ENCODE measurements around the gene VPS4A. TPM values are rescaled to one million over a fixed set of nuclear protein-coding genes. Genes with fewer than 3 reads are reported as not detected.
"Not testable (repeated sequence)": the region's sequence is repeated elsewhere in the genome, so short reads cannot be mapped to it uniquely, and the experiment has no call there.

Gene VPS4A
- total and polyA plus RNA-seq, 7 donors = 38.1 to 76.2 (median 56.5) TPM

- H3K9me3 ChIP-seq = no peaks in the 10 kb centered on the region
- no peaks in the 10 kb centered on the region for H3K27me3 ChIP-seq (ENCODE audit: insufficient read depth in 3 of 3, low read length in 2 of 3)
- 49 to 57% (median 49%) methylated on average over 3 of the region's 3 CpGs for WGBS, 3 donors
- H3K4me1 ChIP-seq = no peaks in the 10 kb centered on the region
- ATAC-seq (no peak), DNase-seq (no peak)
- no peak overlapping the region for H3K4me3 ChIP-seq
- no peak for TF ChIP-seq CTCF (IDR thresholded peaks at IDR 0.05)
- no peaks in the 10 kb centered on the region for H3K36me3 ChIP-seq (ENCODE audit: insufficient read depth in 1 of 2, low read depth in 1 of 2)
- no peak overlapping the region for H3K27ac ChIP-seq
- intact Hi-C loops (cut with DNase I) = no loop called here
These were observed 17.7 kb upstream of the VPS4A start for GRCh38 chr16:69293401-69293800.

- no peak overlapping the region for H3K4me3 ChIP-seq
- no peaks in the 10 kb centered on the region for H3K36me3 ChIP-seq (ENCODE audit: insufficient read depth in 1 of 2, low read depth in 1 of 2)
- H3K9me3 ChIP-seq = no peaks in the 10 kb centered on the region
- ATAC-seq (no peak), DNase-seq (no peak)
- no peaks in the 10 kb centered on the region for H3K27me3 ChIP-seq (ENCODE audit: insufficient read depth in 3 of 3, low read length in 2 of 3)
- intact Hi-C loops (cut with DNase I) = no loop called here
- WGBS, 3 donors = 93 to 100% (median 96%) methylated on average over 1 of the region's 1 CpG
- H3K27ac ChIP-seq = no peak overlapping the region
- TF ChIP-seq CTCF (IDR thresholded peaks at IDR 0.05) = no peak
- H3K4me1 ChIP-seq = no peaks in the 10 kb centered on the region
These were observed 17.1 kb upstream of the VPS4A start for GRCh38 chr16:69294051-69294450.

DNA sequence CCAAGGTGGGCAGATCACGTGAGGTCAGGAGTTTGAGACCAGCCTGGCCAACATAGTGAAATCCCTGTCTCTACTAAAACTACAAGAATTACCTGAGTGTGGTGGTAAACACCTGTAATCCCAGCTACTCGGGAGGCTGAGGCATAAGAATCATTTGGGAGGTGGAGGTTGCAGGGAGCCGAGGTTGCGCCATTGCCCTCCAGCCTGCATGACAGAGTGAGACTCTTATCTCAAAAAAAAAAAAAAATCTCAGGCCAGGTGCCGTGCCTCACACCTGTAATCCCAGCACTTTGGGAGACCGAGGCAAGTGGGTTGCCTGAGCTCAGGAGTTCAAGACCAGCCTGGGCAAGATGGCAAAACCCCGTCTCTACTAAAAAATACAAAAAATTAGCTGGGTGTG, 14.4 kb upstream of the VPS4A start:
- H3K4me3 ChIP-seq; H3K4me1 ChIP-seq; intact Hi-C loops (cut with DNase I); H3K27me3 ChIP-seq (ENCODE audit: insufficient read depth in 3 of 3, low read length in 2 of 3); H3K27ac ChIP-seq; ATAC-seq; H3K9me3 ChIP-seq; DNase-seq: not testable (repeated sequence)
- H3K36me3 ChIP-seq (ENCODE audit: insufficient read depth in 1 of 2, low read depth in 1 of 2) = peaks cover 0 to 26% of the 10 kb centered on the region in 2 donors
- WGBS, 3 donors = 97 to 98% (median 98%) methylated on average over 7 of the region's 7 CpGs

GRCh38 chr16:69298261-69298660, 12.9 kb upstream of the VPS4A start:
- no peak overlapping the region for H3K27ac ChIP-seq
- H3K4me3 ChIP-seq = no peak overlapping the region
- no peaks in the 10 kb centered on the region for H3K27me3 ChIP-seq (ENCODE audit: insufficient read depth in 3 of 3, low read length in 2 of 3)
- intact Hi-C loops (cut with DNase I) = no loop called here
- H3K36me3 ChIP-seq (ENCODE audit: insufficient read depth in 1 of 2, low read depth in 1 of 2) = peaks cover 0 to 26% of the 10 kb centered on the region in 2 donors
- ATAC-seq (no peak), DNase-seq (no peak)
- H3K9me3 ChIP-seq = no peaks in the 10 kb centered on the region
- no peak for TF ChIP-seq CTCF (IDR thresholded peaks at IDR 0.05)
- WGBS, 3 donors = 98 to 99% (median 99%) methylated on average over 4 of the region's 4 CpGs
- no peaks in the 10 kb centered on the region for H3K4me1 ChIP-seq

DNA sequence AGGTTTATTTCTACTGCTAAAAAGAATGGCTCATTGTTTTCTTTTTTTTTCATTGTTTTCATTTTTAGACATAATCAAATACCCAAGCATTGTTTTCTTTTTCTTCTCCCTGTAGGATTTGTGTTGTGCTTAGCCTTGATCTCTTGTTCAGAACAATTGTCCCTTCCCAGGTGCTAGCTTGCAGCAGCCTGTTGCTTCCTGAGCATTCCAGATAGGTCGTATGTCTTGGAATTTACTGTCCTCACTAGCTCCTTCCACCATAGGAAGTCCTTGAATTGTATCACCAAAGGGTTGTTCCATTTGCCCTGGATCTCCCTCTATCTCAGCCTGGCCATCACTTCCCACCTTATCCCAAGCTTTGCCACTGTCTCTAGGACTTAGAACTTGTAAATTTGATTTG, 10.0 kb upstream of the VPS4A start:
- Histone ChIP-seq H3K4me3 (no peak overlapping the region), H3K27me3 (ENCODE audit: insufficient read depth in 3 of 3, low read length in 2 of 3) (no peaks in the 10 kb centered on the region), H3K9me3 (no peaks in the 10 kb centered on the region), H3K36me3 (ENCODE audit: insufficient read depth in 1 of 2, low read depth in 1 of 2) (peaks cover 0 to 37% of the 10 kb centered on the region in 2 donors), H3K27ac (no peak overlapping the region), H3K4me1 (no peaks in the 10 kb centered on the region)
- DNase-seq = no peak
- no peak for TF ChIP-seq CTCF (IDR thresholded peaks at IDR 0.05)
- WGBS, 3 donors = 37 to 48% (median 38%) methylated on average over 1 of the region's 1 CpG
- ATAC-seq = no peak
- intact Hi-C loops (cut with DNase I) = no loop called here
